Caco-2 (cell line): Measurements from ENCODE around the gene ZNF12. TPM values are rescaled to one million over a fixed set of nuclear protein-coding genes. Genes with fewer than 3 reads are reported as not detected.
"Not testable (repeated sequence)": the region's sequence is repeated elsewhere in the genome, so short reads cannot be mapped to it uniquely, and the experiment has no call there.

Source experiments
- BruUV-seq: library from RNA; stranded (reverse); fragments of 400-500 nt; replicated peaks from 2 replicates; lab custom pipeline; 2021; lab: Mats Ljungman, UMichigan
- CTCF ChIA-PET: fragments of 300-600 bp; sonication (Branson Sonifier 250); formaldehyde crosslinking; loops from one replicate; lab custom pipeline; 2022; ENCODE audit warnings: antibody characterized with exemption; lab: Charles Lee
- POLR2A ChIA-PET: fragments of 300-600 bp; sonication (Branson Sonifier 250); formaldehyde crosslinking; loops from one replicate; lab custom pipeline; 2022; ENCODE audit warnings: antibody characterized with exemption; lab: Charles Lee
- DNase-seq, 2 experiments: peaks; one replicate each; pipeline versions ENCODE4 v3.0.0 to v3.0.0-alpha.2; 2020 to 2022
- H3K27me3 ChIP-seq: replicated peaks from 2 replicates; pipeline ENCODE4 v1.6.0; 2011; ENCODE audit warnings: low read length; ENCODE audit not compliant: control insufficient read depth, insufficient read depth
- H3K36me3 ChIP-seq: 2 replicates; pipeline ENCODE4 v1.5.1; 2011; ENCODE audit warnings: low read length; ENCODE audit not compliant: control insufficient read depth, insufficient read depth
- H3K4me1 ChIP-seq: fragments of 250-450 bp; sonication (Bioruptor Pico); 2 replicates; pipeline ENCODE4 v1.5.1; 2020; ENCODE audit warnings: mild to moderate bottlenecking
- H3K4me3 ChIP-seq: 2 replicates; pipeline ENCODE4 v1.5.1; 2011; ENCODE audit warnings: low read depth, mild to moderate bottlenecking, control low read depth, low read length
- H3K9me3 ChIP-seq: fragments of 250-450 bp; sonication (Bioruptor Pico); 2 replicates; pipeline ENCODE4 v1.5.1; 2020; ENCODE audit warnings: mild to moderate bottlenecking, moderate library complexity
- H3K27ac Mint-ChIP-seq: one replicate; pipeline ENCODE4 v1.8.0; 2022; ENCODE audit warnings: mixed read lengths; ENCODE audit not compliant: unreplicated experiment
- H3K27me3 Mint-ChIP-seq: one replicate; pipeline ENCODE4 v1.8.0; 2022; ENCODE audit warnings: mixed read lengths; ENCODE audit not compliant: insufficient read depth, unreplicated experiment
- H3K36me3 Mint-ChIP-seq: one replicate; pipeline ENCODE4 v1.8.0; 2022; ENCODE audit warnings: mild to moderate bottlenecking, mixed read lengths; ENCODE audit not compliant: insufficient read depth, unreplicated experiment
- H3K4me1 Mint-ChIP-seq: one replicate; pipeline ENCODE4 v1.8.0; 2022; ENCODE audit warnings: low read depth, mixed read lengths; ENCODE audit not compliant: unreplicated experiment
- H3K4me3 Mint-ChIP-seq: one replicate; pipeline ENCODE4 v1.8.0; 2022; ENCODE audit warnings: mild to moderate bottlenecking, moderate library complexity, mixed read lengths; ENCODE audit not compliant: unreplicated experiment
- H3K9me3 Mint-ChIP-seq: one replicate; pipeline ENCODE4 v1.8.0; 2022; ENCODE audit warnings: mixed read lengths; ENCODE audit not compliant: unreplicated experiment
- CTCF ChIP-seq, 2 experiments: fragments of 200-600 bp in 1 of 2; IDR thresholded peaks; 1 replicate in 1 of 2; 2 replicates in 1 of 2; pipeline versions ENCODE4 v1.5.1 to v1.8.0; 2011 to 2022; ENCODE audit warnings: antibody characterized with exemption in 1 of 2, control low read depth in 1 of 2, inconsistent platforms in 1 of 2, low read depth in 1 of 2, low read length in 1 of 2, mild to moderate bottlenecking in 1 of 2, moderate library complexity in 1 of 2; ENCODE audit not compliant: insufficient read depth in 1 of 2, severe bottlenecking in 1 of 2, unreplicated experiment in 1 of 2
- intact Hi-C: fragments of 100-400 bp; cut with micrococcal nuclease; formaldehyde crosslinking; loops from one replicate; pipeline ENCODE4 v1.10.0; 2022; ENCODE audit not compliant: unreplicated experiment
- total RNA-seq: library from RNA; stranded (reverse); gene quantifications from 2 replicates; pipeline ENCODE4 v1.2.3, GENCODE V29; 2022

The ZNF12 gene
- total RNA-seq, 1 experiment from 2014 or later = 30.4 TPM

GRCh38 chr7:6727663-6728062 is 20.9 kb upstream of the ZNF12 start:
- 0 out of 2 replicates have a peak, but pooled peaks cover 3% of the 10 kb centered on the region for H3K4me1 ChIP-seq
- no peaks in the 10 kb centered on the region for H3K27me3 ChIP-seq
- no peak overlapping the region for H3K4me3 Mint-ChIP-seq
- no peak for DNase-seq
- POLR2A ChIA-PET = no interaction called here
- intact Hi-C loops = no loop called here
- H3K4me1 Mint-ChIP-seq = no peaks in the 10 kb centered on the region
- H3K36me3 Mint-ChIP-seq = peaks cover 31% of the 10 kb centered on the region
- H3K4me3 ChIP-seq = no peak overlapping the region
- no peak for TF ChIP-seq CTCF (IDR thresholded peaks at IDR 0.05; ENCODE audit: insufficient read depth in 1 of 2, low read depth in 1 of 2, low read length in 1 of 2, severe bottlenecking in 1 of 2, unreplicated experiment in 1 of 2)
- no peak overlapping the region for H3K27ac Mint-ChIP-seq
- peaks cover 3% of the 10 kb centered on the region; the same call in 1 of the 2 replicates for H3K9me3 ChIP-seq
- H3K36me3 ChIP-seq = no peaks in the 10 kb centered on the region
- no peaks in the 10 kb centered on the region for H3K9me3 Mint-ChIP-seq
- no peaks in the 10 kb centered on the region for H3K27me3 Mint-ChIP-seq
- CTCF ChIA-PET = no interaction called here
- no TSS peak for BruUV-seq

DNA sequence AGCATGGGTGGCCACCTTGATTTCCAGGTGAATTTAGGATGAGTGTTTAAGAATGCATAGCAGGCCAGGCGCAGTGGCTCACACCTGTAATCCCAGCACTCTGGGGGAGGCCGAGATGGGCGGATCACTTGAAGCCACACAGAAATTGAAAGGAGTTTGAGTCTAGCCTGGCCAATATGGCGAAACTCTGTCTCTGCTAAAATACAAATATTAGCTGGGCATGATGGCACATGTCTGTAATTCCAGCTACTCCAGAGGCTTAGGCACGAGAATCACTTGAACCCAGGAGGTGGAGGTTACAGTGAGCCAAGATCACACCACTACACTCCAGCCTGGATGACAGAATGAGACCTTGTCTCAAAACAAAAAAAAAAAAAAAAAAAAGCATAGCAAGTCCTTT is 19.6 kb upstream of the ZNF12 start:
- H3K9me3 Mint-ChIP-seq, CTCF ChIA-PET, H3K27ac Mint-ChIP-seq, H3K9me3 ChIP-seq, H3K27me3 Mint-ChIP-seq, H3K4me3 ChIP-seq, H3K27me3 ChIP-seq, H3K4me3 Mint-ChIP-seq, BruUV-seq, intact Hi-C loops, POLR2A ChIA-PET, H3K4me1 Mint-ChIP-seq, H3K36me3 ChIP-seq, H3K4me1 ChIP-seq, DNase-seq: not testable (repeated sequence)
- peaks cover 20% of the 10 kb centered on the region for H3K36me3 Mint-ChIP-seq

DNA sequence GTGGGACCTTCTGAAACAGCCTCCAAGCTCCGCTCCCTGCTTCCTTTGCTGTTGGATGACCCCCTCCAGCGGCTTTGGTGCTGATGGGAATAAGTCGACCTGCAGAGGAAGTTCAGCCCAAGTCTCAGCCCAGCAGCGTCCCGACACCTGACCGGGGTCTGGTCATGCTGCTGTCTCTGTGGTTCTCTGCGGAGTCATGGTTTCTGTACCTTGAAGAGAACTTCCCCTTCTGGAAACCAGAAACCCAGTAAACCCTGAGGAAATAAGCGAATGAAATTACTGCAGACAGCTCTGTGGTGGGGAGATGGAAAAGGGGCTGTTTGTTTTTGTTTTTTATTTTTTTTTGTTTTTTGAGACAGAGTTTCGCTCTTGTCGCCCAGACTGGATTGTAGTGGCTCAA is 18.3 kb upstream of the ZNF12 start:
- Histone ChIP-seq H3K4me3 (no peak overlapping the region), H3K36me3 (no peaks in the 10 kb centered on the region), H3K4me1 (0 out of 2 replicates have a peak, but pooled peaks cover 3% of the 10 kb centered on the region), H3K9me3 (peaks cover 3% of the 10 kb centered on the region; the same call in 1 of the 2 replicates), H3K27me3 (no peaks in the 10 kb centered on the region)
- Mint-ChIP-seq H3K27me3 (peaks cover 4% of the 10 kb centered on the region), H3K27ac (no peak overlapping the region), H3K9me3 (no peaks in the 10 kb centered on the region), H3K4me1 (no peaks in the 10 kb centered on the region), H3K4me3 (no peak overlapping the region), H3K36me3 (peaks cover 6% of the 10 kb centered on the region)
- intact Hi-C loops = no loop called here
- BruUV-seq = no TSS peak
- ChIA-PET CTCF (no interaction called here), POLR2A (no interaction called here)
- no peak for TF ChIP-seq CTCF (IDR thresholded peaks at IDR 0.05; ENCODE audit: insufficient read depth in 1 of 2, low read depth in 1 of 2, low read length in 1 of 2, severe bottlenecking in 1 of 2, unreplicated experiment in 1 of 2)
- DNase-seq = no peak

- intact Hi-C loops, CTCF ChIA-PET, BruUV-seq, H3K36me3 Mint-ChIP-seq, POLR2A ChIA-PET, H3K27me3 Mint-ChIP-seq, H3K27me3 ChIP-seq, H3K27ac Mint-ChIP-seq, H3K4me1 ChIP-seq, H3K9me3 ChIP-seq, H3K4me1 Mint-ChIP-seq, H3K4me3 Mint-ChIP-seq, H3K4me3 ChIP-seq, H3K36me3 ChIP-seq, DNase-seq, H3K9me3 Mint-ChIP-seq: not testable (repeated sequence)
Observed at GRCh38 chr7:6724351-6724750, 17.6 kb upstream of the ZNF12 start.
